Measurements from ENCODE around the gene YTHDF1. TPM values are rescaled to one million over a fixed set of nuclear protein-coding genes. Genes with fewer than 3 reads are reported as not detected.

Gene YTHDF1
- total and polyA plus RNA-seq, 2 donors from 2014 or later, result 21.9 to 43.1 TPM

DNA sequence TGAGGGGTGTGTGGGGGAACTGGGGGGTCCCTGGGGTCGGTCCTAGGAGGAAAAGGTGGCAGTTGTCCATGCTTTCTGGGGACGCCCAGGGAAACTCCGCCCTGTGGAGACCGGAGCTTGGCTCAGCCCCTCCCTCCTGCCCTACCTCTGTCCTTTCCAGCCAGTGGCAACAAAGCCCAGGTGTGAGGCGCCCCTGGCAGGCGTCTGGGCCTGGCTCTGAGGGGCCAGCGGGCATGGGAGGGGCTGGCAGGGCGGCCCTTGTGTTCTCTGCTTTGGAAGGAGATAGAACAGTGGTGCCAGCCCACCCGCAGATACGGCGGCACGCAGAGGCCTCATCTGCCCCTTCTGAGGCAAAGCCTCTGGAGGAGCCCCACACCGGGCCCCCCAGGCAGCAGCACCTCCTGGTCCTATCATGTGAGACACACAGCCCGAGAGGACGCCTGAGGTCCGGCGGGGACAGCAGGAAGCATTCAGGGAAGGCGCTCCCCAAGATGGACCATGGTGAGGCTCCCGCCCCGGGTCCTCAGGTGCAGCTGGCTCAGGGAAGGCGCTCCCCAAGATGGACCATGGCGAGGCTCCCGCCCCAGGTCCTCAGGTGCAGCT is 47.9 kb downstream of the YTHDF1 start:
- Histone ChIP-seq H3K9me3 (ENCODE audit: control insufficient read depth in 2 of 3, insufficient read depth in 1 of 3, low read length in 3 of 3) (no peaks in the 10 kb centered on the region), H3K36me3 (ENCODE audit: control insufficient read depth in 2 of 3, insufficient read depth in 3 of 3, low read length in 3 of 3) (no peaks in the 10 kb centered on the region), H3K4me3 (ENCODE audit: low read length in 3 of 3) (no peak overlapping the region), H3K9ac (ENCODE audit: low read length in 3 of 3) (no peak overlapping the region), H3K27ac (ENCODE audit: low read depth in 2 of 2, low read length in 2 of 2) (no peak overlapping the region), H3K4me1 (ENCODE audit: control insufficient read depth in 2 of 3, insufficient read depth in 2 of 3, low read depth in 1 of 3, low read length in 3 of 3) (no peaks in the 10 kb centered on the region), H3K27me3 (ENCODE audit: control insufficient read depth, insufficient read depth, low read length) (no peaks in the 10 kb centered on the region)
- DNase-seq (peak in 2 of 5 donors; percentile 26 to 75), FAIRE-seq (no peak)
- TF ChIP-seq CTCF (IDR thresholded peaks at IDR 0.05; ENCODE audit: borderline replicate concordance, extremely low read depth, insufficient read depth), result no peak
- intact Hi-C loops (cut with DNase I), result no loop called here

DNA sequence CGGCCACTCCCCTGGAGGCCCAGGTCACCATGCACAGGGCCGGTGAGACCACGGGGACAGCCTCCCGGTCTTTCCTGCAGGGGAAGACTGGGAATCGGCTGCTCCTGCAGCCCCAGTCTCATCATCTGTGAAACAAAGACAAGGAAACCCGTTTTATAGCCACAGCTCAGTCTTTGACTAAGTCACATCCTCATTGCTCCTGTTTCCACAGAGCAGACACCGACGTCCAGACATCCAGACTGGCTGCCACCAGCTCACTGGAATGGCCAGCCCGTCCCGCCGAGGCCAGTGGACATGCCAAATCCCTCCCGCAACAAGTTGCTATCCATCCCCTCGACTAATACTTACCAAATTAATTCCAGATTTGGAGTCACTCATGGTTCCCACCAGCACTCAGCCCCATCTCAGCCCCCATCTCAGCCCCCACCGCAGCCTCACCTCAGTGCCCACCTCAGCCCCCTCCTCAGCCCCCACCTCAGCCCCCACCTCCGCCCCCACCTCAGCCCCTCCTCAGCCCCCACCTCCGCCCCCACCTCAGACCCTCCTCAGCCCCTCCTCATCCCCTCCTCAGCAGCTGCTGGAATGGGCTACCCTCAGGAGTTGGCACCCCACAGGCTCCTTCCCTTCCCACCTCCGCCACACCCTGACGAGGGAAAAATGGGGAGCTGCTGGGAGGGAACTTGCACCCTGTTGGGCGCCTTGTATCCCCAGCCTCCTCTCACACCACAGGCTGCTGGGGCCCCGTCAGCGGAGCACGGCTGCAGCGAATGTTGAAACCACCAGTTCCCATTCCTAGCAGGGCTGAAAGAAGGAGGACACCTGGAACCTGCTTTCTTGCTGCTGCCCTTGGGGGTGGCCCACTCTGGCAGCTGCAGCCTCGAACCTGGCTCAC is 48.7 kb downstream of the YTHDF1 start:
- intact Hi-C loops (cut with DNase I), result no loop called here
- Histone ChIP-seq H3K9me3 (ENCODE audit: control insufficient read depth in 2 of 3, insufficient read depth in 1 of 3, low read length in 3 of 3) (no peaks in the 10 kb centered on the region), H3K27me3 (ENCODE audit: control insufficient read depth, insufficient read depth, low read length) (no peaks in the 10 kb centered on the region), H3K27ac (ENCODE audit: low read depth in 2 of 2, low read length in 2 of 2) (no peak overlapping the region), H3K4me3 (ENCODE audit: low read length in 3 of 3) (no peak overlapping the region), H3K9ac (ENCODE audit: low read length in 3 of 3) (no peak overlapping the region), H3K36me3 (ENCODE audit: control insufficient read depth in 2 of 3, insufficient read depth in 3 of 3, low read length in 3 of 3) (no peaks in the 10 kb centered on the region), H3K4me1 (ENCODE audit: control insufficient read depth in 2 of 3, insufficient read depth in 2 of 3, low read depth in 1 of 3, low read length in 3 of 3) (no peaks in the 10 kb centered on the region)
- TF ChIP-seq CTCF (IDR thresholded peaks at IDR 0.05; ENCODE audit: borderline replicate concordance, extremely low read depth, insufficient read depth), result no peak
- FAIRE-seq (no peak), DNase-seq (peak in 2 of 5 donors; percentile 51 to 60)

DNA sequence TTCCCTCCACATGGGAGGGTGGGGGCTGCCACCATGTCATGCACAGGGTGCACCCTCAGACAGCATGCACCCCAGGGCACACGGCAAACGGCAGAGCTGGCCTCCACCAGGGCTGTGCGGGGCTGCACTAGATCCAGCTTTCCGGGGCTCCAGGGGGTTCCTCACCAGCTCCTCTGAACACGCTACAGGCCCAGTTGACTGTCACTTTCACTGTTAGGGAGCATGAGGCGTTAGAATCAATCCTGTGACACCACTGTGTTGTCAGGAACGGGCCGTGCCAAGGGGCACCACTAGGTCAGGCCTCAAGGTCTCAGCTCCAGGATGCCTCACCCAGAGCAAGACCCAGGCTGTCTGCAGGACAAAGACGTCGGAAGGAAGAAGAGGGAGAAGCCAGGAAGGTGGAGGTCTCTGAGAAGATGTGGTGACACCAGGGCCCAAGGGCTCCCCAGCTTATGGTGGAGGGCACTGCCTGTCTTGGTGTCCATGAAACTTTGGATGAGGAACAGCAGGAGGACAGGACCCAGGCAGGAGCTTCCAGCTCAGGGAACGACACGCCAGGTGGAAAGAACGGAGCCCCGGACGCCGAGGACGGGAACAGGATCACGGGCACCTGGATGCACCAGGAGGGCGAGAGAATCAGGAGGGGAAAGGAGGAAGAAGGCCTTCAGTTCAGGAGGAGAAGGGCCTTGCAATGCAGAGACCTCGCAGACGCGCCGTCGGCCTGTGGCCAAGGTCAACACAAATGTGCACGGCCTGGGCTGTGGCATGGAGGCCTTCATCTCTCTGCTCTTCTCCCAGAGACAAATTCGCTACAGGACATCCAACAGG is 49.5 kb downstream of the YTHDF1 start:
- DNase-seq, result peak in 2 of 5 donors; percentile 17 to 66
- FAIRE-seq, result no peak
- no peak for TF ChIP-seq CTCF (IDR thresholded peaks at IDR 0.05; ENCODE audit: borderline replicate concordance, extremely low read depth, insufficient read depth)
- Histone ChIP-seq H3K27ac (ENCODE audit: low read depth in 2 of 2, low read length in 2 of 2) (no peak overlapping the region), H3K9ac (ENCODE audit: low read length in 3 of 3) (no peak overlapping the region), H3K27me3 (ENCODE audit: control insufficient read depth, insufficient read depth, low read length) (no peaks in the 10 kb centered on the region), H3K4me3 (ENCODE audit: low read length in 3 of 3) (no peak overlapping the region), H3K9me3 (ENCODE audit: control insufficient read depth in 2 of 3, insufficient read depth in 1 of 3, low read length in 3 of 3) (no peaks in the 10 kb centered on the region), H3K36me3 (ENCODE audit: control insufficient read depth in 2 of 3, insufficient read depth in 3 of 3, low read length in 3 of 3) (no peaks in the 10 kb centered on the region), H3K4me1 (ENCODE audit: control insufficient read depth in 2 of 3, insufficient read depth in 2 of 3, low read depth in 1 of 3, low read length in 3 of 3) (no peaks in the 10 kb centered on the region)
- intact Hi-C loops (cut with DNase I), result no loop called here
